ENCODE results near the gene HSPB8.
"Not testable (repeated sequence)": the region's sequence is repeated elsewhere in the genome, so short reads cannot be mapped to it uniquely, and the experiment has no call there.

Gene HSPB8

DNA sequence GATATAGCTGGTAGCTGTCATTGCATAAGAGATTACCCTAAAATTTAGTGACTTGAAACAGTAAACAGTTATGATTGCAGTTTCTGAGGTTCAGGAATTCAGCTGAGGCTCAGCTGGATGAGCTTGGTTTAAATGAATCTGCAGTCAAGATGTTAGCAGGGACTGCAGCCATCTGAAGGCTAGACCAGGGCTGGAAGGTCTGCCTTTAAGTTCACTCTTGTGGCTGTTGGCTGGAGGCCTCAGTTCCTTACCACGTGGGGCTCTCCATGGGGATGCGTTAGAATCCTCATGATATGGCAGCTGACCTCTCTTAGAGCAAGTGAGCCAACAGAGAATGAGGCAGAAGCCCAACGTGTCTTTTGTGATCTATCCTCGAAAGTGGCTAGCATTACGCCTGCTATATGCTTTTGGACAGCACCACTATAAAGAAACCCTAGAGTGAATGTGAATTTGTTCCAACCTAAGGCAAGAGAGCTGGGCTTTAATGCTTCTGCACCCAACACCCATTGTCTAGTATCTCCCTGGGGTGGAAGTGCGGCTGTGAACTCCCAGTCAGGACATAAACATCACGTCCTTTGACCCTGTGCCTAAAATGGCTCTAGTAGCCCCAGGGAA lies 26.0 kb downstream of the HSPB8 start:
- DNase-seq = no peak

DNA sequence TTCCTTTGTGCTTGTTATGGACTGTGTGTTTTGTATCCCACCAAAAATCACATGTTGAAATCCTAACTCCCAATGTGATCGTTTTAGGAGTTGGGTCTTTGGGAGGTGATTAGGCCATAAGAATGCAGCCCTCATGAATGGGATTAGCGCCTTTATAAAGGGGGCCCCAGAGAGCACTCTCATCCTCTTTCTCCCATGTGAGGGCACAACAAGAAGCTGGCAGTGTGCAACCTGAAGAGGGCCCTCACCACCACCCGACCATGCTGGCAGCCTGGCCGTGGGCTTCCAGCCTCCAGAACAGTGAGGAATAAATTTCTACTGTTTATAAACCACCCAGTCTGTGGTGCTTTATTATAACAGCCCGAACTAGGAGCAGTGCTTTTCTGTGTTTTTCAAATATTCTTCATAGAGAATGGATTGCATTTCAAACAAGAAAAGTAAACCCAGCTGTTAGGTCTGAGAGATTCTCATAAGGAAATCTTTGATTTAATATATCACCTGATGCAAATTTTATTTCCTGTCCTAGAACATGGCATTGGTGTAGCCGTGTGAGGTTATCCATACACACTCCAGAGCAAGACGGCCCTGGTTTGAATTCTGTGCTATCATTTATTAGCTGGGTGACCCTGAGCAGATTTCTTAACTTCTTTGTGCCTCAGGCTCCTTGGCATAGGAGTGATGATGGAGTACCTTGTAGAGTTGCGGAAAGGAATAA lies 27.8 kb downstream of the HSPB8 start:
- DNase-seq = peak in 3 of 56 donors; percentile 2 to 16 (median 9)

DNA sequence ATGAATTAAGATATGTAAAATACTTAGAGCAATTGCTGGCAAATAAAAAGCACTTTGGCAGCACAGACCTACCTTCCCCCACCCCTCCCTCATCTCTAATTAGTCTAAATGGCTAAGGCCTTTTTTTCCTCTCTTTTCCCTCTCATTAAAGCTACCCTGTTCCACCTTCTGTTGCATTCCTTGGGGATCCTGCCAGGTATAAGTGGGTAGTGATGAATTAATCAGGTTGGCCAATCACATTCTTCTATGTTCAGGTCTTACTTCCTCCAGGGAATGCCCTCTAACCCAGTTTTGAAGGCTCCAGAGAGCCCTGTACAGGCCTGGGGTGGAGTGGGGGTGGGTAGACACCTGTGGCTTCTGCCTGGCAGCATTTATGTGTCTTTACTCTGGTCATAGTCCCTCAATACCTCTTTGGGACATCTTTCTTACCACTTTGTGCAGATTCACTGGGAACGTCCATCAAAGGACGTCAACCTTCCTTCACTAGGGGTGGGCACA lies 28.4 kb downstream of the HSPB8 start:
- no peak for DNase-seq

DNA sequence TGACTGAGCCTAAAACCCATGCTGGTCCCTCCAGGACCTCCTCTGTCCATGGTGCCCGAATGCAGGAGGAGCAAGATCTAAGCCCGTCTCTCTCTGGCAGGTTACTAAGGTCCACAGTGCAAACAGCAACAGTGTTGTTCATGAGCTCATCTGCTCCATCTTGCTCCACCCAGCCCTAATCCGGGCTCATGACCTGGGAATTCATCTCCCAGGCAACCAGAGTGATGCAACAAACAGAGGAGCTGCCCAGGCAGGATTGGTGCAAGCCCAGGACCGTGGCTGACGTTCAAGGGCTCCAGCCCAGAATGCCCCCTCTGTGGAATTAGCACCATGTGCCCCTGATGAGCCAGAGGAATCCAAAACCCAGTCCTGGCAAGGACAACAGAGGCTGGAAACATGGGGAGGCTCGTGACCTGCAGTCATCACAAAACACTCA lies 29.9 kb downstream of the HSPB8 start:
- peak in 50 of 56 donors; percentile 5 to 81 (median 42) for DNase-seq

DNA sequence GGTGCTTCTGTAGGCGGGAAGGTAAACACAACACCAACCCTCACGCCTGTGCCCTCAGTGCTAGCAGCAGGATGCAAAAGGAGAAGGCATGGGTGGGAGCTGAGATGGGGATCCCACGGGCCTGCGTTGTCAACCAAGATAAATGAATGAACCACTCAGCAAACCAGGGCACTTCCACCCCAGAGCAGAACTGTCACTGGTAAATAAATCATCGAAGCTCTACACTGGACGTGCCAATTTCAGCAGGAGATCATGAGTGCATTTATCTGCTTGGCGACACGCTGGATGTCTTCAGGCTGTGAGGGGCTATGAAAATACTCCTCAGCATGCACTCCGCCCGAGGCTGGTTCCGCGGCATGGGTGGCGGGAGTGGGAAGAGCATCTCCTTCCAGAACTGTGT lies 33.2 kb downstream of the HSPB8 start:
- DNase-seq = no peak

DNA sequence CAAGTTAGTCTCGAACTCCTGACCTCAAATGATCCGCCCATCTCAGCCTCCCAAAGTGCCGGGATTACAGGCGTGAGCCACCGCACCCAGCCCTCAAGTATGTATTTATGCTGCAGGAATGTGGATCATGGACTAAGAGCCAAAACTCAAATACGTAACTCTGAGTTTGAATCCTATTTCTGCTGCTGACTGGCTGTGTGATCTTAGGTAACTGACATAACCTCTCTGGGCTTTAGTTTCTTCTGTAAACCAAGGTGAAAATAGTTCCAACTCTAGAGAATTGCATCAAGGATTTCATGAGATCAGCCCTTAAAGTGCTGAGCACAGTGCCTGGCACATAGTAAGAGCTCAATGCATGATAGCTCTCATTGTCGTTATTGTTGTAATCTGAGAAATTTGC lies 37.4 kb downstream of the HSPB8 start:
- DNase-seq = no peak

DNA sequence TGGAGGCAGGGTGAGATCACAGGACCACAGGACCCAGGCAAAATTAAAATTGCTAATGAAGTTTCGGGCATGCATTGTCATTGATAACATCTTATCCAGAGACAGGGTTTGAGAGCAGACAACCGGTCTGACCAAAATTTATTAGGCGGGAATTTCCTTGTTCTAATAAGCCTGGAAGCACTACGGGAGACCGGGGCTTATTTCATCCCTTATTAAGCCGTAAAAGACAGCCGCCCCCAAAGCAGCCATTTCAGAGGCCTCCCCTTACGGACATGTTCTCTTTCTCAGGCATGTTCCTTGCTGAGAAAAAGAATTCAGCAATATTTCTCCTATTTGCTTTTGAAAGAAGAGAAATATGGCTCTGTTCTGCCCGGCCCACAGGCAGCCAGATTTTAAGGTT lies 40.1 kb downstream of the HSPB8 start:
- DNase-seq = not testable (repeated sequence)

DNA sequence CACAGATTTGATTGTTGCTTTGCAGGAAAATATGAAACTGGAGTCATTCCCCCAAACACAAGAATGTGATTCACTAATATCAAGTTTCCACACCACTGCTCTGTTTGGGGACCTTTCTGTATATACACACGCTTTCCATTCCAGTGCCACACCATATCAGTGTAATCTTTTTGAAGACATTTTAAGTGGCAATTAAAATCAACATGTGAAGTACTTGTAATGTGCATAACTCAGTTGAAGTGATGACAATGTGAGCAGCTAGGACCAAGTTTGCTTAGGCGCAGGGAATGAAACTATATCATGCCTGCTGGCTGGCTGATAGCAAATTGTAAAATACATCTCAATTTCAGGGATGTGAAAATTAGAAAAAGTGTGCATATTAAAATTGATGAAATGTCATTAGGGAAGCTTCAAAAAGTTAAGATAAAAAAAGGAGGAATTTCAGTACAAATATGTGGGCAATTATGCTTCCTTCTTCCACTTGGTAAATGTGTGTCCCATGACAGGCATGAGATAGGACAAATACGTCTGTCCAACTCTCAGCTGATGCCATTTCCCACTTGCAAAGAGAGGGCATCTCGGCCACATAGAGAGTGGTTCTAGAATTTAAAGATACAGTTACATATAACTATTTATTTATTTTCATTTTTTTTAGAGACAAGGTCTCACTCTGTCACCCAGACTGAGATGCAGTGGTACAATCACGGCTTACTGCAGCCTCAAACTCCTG lies 43.7 kb downstream of the HSPB8 start:
- DNase-seq = no peak

DNA sequence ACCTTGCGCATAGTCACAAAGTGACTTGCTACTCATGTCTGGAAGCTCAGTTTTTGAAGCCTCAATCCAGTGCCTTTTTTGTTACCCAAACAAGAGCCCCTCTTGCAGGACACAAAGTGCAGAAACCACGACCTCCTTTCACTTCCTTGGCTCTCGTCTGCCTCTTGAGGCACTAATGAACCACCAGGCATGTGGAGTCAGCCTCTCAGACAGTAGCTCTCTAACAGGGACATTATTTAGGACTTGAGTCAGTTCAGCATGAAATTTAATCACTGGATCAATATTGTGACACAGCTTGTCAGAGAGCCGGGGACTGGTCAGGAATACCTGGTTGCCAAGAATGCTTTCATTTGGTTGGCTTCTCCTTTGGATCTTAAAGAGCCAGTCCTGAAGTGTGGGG lies 46.7 kb downstream of the HSPB8 start:
- peak in 1 of 56 donors; percentile 9 for DNase-seq

DNA sequence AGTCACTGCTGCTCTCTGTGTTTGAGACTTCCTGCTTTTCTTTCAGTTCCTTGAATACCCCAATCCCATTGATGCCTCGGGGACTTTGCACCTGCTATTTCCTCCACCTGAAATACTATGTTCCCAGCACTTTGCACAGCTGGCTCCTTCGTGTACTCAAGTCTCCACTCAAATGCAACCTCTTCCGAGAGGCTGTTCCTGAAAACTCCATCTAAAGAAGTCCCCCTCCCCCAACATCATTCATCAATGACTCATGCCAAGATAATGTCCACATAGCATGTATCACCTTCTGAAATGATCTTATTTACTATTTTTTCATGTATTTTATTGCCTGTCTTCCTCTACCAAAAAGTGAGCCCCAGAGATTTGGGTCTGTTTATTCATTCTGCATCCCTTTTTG lies 48.6 kb downstream of the HSPB8 start:
- DNase-seq = no peak

DNA sequence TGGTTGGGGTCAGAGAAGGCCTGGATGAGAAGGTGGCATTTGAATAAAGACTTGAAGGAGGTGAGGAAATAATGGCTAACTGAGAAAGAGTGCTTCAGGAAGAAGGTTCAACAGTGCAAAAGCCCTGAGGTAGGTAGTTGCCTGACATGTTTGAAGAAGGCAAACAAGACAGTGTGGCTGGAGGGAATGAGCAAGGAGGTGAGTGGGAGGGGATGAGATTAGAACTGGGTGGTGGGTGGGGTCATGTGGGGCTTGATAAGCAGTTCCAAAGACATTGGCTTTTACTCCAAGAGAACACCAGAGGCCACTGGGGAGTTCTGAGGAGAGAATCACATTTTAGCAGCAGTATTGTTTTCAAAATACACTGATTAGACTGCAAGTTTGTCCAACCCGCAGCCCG lies 50.5 kb downstream of the HSPB8 start:
- DNase-seq = no peak

DNA sequence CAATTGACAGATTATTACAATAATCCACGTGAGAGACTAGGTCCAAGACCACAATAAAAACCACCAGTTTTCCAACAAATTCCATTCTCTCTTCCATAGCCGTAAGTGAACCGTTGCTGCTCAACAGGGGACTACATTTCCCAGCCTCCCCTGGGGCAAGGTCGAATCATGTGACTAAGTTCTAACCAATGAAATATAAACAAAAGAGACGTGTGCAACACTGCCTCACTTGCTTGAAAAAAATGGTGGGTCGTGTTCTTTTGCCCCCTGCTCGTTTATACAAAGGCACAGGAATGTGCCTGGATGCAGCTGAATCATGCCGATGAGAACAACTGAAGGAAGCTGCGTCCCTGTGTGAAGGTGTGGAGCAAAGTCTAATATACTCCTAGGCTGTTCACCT lies 51.1 kb downstream of the HSPB8 start:
- peak in 28 of 56 donors; percentile 1 to 53 (median 10) for DNase-seq

DNA sequence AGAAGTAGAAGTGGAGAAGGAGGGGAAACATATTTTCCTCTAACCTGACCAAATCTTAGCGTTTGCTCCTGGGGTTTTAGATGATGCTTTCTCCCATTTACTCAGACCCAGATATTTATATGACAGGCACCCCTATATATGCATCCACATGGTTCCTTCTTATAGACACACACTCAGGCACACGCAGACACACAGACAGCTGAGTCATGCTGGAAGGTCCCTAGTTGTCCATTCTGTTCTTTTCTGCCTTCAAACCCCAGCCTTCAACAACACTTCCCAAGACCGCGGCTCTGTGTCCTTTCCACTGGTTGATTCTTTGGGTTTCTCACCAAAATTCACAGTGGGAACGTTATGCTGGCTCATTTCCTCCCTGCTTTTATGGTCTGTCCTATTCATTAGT lies 52.1 kb downstream of the HSPB8 start:
- no peak for DNase-seq

DNA sequence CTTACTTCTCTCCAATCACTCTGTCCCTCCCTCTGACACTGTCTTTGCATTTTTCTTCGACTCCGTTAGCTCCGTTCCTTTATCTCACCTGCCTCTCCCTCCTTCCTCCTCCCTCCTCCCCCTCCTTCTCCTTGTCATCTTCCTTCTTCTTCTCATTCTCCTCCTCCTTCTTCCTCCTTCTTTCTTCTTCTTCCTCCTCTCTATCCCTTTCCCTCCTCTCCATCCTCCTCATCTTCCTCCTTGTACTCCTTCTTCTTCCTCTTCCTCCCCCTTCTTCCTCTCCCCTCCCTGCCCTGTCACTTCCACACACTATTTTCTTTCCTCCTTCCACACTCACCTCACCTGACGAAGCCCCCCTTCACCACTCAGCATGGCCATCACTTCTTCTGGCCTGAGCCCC lies 53.0 kb downstream of the HSPB8 start:
- DNase-seq = no peak

DNA sequence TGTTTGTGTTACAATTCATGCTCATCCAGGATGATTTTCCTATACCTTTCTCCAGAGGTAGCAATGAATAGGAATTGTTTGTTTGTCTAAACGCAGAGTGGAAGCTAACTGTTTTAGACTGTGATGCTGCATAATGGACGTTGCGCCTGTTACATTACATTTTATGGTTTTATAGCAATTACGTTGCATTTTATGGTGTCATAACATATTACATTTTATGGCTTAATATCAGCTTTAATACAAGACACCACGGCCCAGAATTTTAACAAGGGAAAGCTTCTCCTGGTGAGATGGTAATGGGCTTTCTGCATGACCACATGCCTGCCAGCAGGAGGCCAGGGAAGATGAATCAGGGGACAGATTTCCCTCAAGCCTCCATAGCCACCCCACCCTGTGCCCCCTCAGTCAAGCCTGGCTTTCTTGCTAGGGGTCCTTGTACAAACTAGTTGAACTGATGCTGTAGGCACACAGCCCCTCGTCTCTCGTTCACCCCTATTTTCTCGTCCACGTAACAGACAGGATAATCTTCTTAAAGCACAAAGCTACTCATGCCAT lies 56.5 kb downstream of the HSPB8 start:
- no peak for DNase-seq

DNA sequence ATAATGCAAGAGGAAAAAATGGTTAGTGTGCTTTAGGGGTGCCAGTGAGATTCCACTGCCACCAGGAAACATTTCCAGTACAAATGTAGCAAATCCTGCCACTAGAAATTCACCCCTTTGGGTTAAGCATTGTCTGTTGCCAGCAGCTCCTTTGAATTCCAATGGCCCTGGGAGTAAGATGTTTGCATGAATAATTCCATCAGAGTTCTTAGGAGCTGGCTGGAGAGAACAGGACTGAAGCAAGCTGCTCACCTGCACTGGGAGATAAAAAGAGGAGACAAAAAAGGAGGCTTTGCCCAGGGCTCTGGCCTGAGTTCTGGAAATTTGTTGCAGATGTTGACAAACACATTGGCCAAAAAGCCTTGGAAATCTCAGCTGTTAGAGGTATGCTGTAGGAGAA lies 57.6 kb downstream of the HSPB8 start:
- DNase-seq = no peak

DNA sequence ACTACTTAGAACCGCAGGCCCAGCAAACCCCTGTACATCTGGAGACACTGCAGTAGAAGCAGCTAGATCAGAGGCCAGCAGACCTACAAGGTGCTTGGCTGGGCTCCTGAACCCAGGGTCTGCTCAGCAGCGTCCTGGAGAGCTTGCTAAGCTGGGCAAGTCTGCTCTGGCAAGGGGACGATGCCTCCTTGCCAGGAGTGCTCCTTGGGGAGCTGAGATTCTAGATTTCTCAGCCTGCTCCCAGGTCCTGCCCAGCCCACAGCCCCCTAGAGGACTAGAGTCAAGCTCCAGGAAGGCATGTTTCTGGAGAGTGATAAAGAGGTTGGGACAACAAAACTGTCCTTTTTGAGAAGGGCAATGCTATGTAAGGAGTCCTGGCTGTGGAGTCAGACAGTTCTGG lies 60.3 kb downstream of the HSPB8 start:
- DNase-seq = no peak

DNA sequence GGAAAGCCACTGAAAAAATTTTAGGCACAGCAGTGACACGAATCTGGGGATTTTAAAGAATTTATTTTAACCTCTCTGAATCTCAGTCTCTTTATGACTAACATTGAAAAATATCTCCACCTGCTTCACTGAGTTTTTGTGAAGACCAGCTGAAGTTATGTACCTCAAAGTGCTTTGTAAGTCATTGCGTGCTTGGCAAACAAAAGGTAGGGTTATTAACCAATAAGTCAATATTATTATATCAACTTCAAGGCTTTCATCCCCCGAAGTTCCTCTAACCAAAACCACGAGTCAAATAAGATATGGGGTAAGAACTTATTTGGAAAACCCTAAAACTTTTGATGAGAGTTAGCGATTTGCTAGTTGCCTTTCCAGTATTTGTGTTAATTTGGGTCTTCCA lies 62.3 kb downstream of the HSPB8 start:
- no peak for DNase-seq

DNA sequence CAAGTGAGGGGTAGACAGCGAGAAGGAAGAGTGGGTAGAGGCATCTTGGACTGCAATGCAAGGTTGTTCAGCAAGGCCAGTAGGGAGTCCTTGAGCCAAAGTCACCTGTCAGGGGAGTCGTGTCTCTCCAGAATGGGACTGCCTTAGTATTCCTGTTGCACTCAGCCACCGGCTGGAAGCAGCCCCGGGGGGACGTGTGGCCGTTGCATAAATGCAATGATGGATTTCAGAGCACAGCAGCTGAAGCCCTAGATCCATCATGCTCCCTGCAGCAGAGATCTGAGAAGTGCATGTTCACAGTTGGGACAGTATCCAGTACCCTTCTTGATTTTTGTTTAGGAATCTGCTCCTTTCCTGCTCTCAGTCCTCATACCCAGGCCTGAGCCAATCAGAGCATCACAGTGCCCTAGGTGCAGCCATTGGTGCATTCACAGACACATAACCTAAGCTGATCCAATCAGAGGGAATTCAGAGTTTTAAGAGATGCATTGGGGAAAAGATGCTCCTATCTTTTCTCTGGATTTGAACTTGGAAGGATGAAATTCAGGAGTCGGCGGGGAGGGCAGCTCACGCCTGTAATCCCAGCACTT lies 62.9 kb downstream of the HSPB8 start:
- no peak for DNase-seq

All from nucleus accumbens (tissue), 56 donors.